Measurements from ENCODE around the gene RPUSD1. TPM values are rescaled to one million over a fixed set of nuclear protein-coding genes. Genes with fewer than 3 reads are reported as not detected.

Gene RPUSD1
- total RNA-seq, 1 donor from 2014 or later = 28.5 TPM

- Mint-ChIP-seq H3K27ac (ENCODE audit: unreplicated experiment) (no peak overlapping the region), H3K4me3 (ENCODE audit: unreplicated experiment) (no peak overlapping the region), H3K4me1 (ENCODE audit: low read depth, unreplicated experiment) (no peaks in the 10 kb centered on the region), H3K9me3 (ENCODE audit: unreplicated experiment) (no peaks in the 10 kb centered on the region), H3K27me3 (ENCODE audit: unreplicated experiment) (peaks cover 3% of the 10 kb centered on the region), H3K36me3 (ENCODE audit: unreplicated experiment) (no peaks in the 10 kb centered on the region)
- TF ChIP-seq CTCF (IDR thresholded peaks at IDR 0.05; ENCODE audit: partially characterized antibody, unreplicated experiment) = no peak
- DNase-seq = no peak
Observed at GRCh38 chr16:801584-802363, 13.6 kb upstream of the RPUSD1 start.

GRCh38 chr16:800834-801511 lies 12.8 kb upstream of the RPUSD1 start:
- Mint-ChIP-seq H3K4me1 (ENCODE audit: low read depth, unreplicated experiment) (no peaks in the 10 kb centered on the region), H3K9me3 (ENCODE audit: unreplicated experiment) (no peaks in the 10 kb centered on the region), H3K36me3 (ENCODE audit: unreplicated experiment) (no peaks in the 10 kb centered on the region), H3K27me3 (ENCODE audit: unreplicated experiment) (peaks cover 3% of the 10 kb centered on the region), H3K27ac (ENCODE audit: unreplicated experiment) (no peak overlapping the region), H3K4me3 (ENCODE audit: unreplicated experiment) (no peak overlapping the region)
- no peak for DNase-seq
- TF ChIP-seq CTCF (IDR thresholded peaks at IDR 0.05; ENCODE audit: partially characterized antibody, unreplicated experiment) = no peak

GRCh38 chr16:799948-800833 lies 12.0 kb upstream of the RPUSD1 start, which contains the start of gene GNG13:
GNG13 (minus strand) TSS chr16:800734; CDS start chr16:799077, 1,657 bp downstream.
- DNase-seq = peak; percentile 46
- Mint-ChIP-seq H3K4me1 (ENCODE audit: low read depth, unreplicated experiment) (no peaks in the 10 kb centered on the region), H3K27ac (ENCODE audit: unreplicated experiment) (no peak within 1 kb of the TSS), H3K4me3 (ENCODE audit: unreplicated experiment) (no peak within 1 kb of the TSS), H3K27me3 (ENCODE audit: unreplicated experiment) (peaks cover 3% of the 10 kb centered on the region), H3K9me3 (ENCODE audit: unreplicated experiment) (no peaks in the 10 kb centered on the region), H3K36me3 (ENCODE audit: unreplicated experiment) (no peaks in the 10 kb centered on the region)
- no peak for TF ChIP-seq CTCF (IDR thresholded peaks at IDR 0.05; ENCODE audit: partially characterized antibody, unreplicated experiment)

GRCh38 chr16:799111-799947 lies 11.1 kb upstream of the RPUSD1 start:
- no peaks in the 10 kb centered on the region for H3K4me1 Mint-ChIP-seq (ENCODE audit: low read depth, unreplicated experiment)
- DNase-seq = no peak
- H3K4me3 Mint-ChIP-seq (ENCODE audit: unreplicated experiment) = no peak overlapping the region
- H3K36me3 Mint-ChIP-seq (ENCODE audit: unreplicated experiment) = no peaks in the 10 kb centered on the region
- no peak overlapping the region for H3K27ac Mint-ChIP-seq (ENCODE audit: unreplicated experiment)
- H3K9me3 Mint-ChIP-seq (ENCODE audit: unreplicated experiment) = no peaks in the 10 kb centered on the region
- peaks cover 2% of the 10 kb centered on the region for H3K27me3 Mint-ChIP-seq (ENCODE audit: unreplicated experiment)
- no peak for TF ChIP-seq CTCF (IDR thresholded peaks at IDR 0.05; ENCODE audit: partially characterized antibody, unreplicated experiment)

Measured in glutamatergic neuron (in vitro differentiated cells).